ENCODE data around the gene TATDN3.

DNA sequence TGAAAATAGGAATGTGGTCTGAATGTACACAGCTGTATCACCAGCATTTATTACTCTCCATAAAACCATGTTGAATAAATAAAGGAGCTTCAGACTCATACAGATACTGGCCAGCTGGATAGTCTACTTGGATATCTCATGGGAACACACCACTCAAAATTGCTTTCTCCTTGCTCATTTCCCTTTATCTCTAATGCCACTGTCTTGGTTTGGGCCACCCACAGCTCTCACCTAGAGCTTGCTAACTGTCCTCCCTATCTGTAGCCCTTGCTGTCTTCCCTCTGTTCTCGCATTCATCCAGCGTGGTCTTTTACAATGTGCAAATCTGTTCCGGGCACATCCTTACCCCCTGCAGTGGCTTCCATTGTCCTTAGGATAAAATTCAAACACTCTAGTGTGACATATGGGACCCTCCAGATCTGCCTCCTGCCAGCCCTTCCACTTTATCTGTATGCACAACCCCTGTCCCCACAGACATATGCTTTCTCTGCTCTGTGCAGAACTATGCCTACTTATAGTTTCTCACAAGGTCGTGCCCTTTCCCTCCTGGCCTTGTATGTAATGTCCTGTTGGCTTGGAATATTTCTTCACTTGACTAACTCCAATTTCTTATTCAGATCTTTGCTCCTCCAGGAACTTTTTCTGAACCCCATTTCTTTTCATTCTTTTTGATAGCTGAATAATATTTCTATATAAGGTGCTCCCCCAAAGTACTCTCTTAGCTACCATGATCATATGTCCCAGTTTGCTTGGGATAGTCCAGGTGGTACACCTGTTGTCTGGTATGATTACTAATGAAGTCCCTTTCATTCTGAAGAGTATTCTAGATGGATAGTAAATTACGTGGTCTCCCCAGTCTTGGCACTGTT is 69.3 kb downstream of the TATDN3 start:
- TF ChIP-seq POLR2A (IDR thresholded peaks at IDR 0.05), result no peak
- TF ChIP-seq, protein P1, sequence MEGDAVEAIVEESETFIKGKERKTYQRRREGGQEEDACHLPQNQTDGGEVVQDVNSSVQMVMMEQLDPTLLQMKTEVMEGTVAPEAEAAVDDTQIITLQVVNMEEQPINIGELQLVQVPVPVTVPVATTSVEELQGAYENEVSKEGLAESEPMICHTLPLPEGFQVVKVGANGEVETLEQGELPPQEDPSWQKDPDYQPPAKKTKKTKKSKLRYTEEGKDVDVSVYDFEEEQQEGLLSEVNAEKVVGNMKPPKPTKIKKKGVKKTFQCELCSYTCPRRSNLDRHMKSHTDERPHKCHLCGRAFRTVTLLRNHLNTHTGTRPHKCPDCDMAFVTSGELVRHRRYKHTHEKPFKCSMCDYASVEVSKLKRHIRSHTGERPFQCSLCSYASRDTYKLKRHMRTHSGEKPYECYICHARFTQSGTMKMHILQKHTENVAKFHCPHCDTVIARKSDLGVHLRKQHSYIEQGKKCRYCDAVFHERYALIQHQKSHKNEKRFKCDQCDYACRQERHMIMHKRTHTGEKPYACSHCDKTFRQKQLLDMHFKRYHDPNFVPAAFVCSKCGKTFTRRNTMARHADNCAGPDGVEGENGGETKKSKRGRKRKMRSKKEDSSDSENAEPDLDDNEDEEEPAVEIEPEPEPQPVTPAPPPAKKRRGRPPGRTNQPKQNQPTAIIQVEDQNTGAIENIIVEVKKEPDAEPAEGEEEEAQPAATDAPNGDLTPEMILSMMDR (IDR thresholded peaks at IDR 0.05), result no peak
